Skeletal muscle tissue (tissue), 4 donors: ENCODE measurements around the gene ATF3. TPM values are rescaled to one million over a fixed set of nuclear protein-coding genes. Genes with fewer than 3 reads are reported as not detected.

ENCODE experiments used
- H3K27ac ChIP-seq: one replicate; pipeline ENCODE4 v1.7.0; 2013; ENCODE audit warnings: mild to moderate bottlenecking, low read depth, low read length, inconsistent platforms
- H3K27me3 ChIP-seq, 3 donors: one replicate each; pipeline ENCODE4 v1.7.0; 2013; ENCODE audit warnings: low read length in 3 of 3; ENCODE audit not compliant: control insufficient read depth in 3 of 3, insufficient read depth in 3 of 3
- H3K36me3 ChIP-seq, 3 donors: one replicate each; pipeline ENCODE4 v1.7.0; 2013; ENCODE audit warnings: low read length in 3 of 3; ENCODE audit not compliant: control insufficient read depth in 3 of 3, insufficient read depth in 3 of 3
- H3K4me1 ChIP-seq, 3 donors: one replicate each; pipeline ENCODE4 v1.7.0; 2013; ENCODE audit warnings: low read length in 3 of 3, mild to moderate bottlenecking in 3 of 3; ENCODE audit not compliant: control insufficient read depth in 3 of 3, insufficient read depth in 3 of 3
- H3K4me3 ChIP-seq, 3 donors: one replicate each; pipeline ENCODE4 v1.7.0; 2013; ENCODE audit warnings: low read length in 3 of 3
- H3K9ac ChIP-seq, 3 donors: one replicate each; pipeline ENCODE4 v1.7.0; 2013; ENCODE audit warnings: low read length in 3 of 3, mild to moderate bottlenecking in 3 of 3, moderate library complexity in 2 of 3, low read depth in 1 of 3
- H3K9me3 ChIP-seq, 3 donors: one replicate each; pipeline ENCODE4 v1.7.0; 2013; ENCODE audit warnings: low read length in 3 of 3; ENCODE audit not compliant: control insufficient read depth in 3 of 3
- total RNA-seq: library from RNA; depleted of rRNA; stranded (reverse); fragments of >200 nt; gene quantifications from one replicate; pipeline ENCODE4 v1.2.3, GENCODE V29; 2014
- donor health status: Osteomylitis.

The ATF3 gene
- total RNA-seq, 1 donor from 2014 or later, result 4.7 TPM

DNA sequence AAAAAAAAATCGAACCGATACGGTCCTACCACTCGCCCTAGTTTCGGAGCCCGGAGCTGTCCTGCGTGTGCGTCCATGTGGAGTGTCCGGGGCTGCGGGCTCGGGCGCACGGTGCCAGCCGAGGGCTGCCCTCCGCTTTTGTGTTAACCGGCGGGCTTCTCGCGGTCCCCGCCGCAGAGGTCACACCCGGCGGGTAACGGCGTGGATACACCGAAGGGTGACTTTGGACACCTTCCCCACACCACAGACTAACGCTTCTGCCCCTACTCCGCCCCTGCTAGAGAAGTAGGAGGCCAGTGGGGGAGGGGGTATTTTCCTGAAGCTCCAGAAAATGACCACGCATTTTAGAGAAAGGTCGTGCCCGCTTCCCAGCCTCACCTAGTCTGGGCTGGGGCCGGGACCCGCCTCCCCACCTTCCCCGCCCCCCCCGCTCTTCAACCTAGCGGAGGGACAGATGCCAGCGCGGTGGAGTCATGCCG lies 609 bp upstream of the ATF3 start:
- peaks cover 31 to 38% (median 33%) of the 10 kb centered on the region in 3 donors for H3K4me1 ChIP-seq

DNA sequence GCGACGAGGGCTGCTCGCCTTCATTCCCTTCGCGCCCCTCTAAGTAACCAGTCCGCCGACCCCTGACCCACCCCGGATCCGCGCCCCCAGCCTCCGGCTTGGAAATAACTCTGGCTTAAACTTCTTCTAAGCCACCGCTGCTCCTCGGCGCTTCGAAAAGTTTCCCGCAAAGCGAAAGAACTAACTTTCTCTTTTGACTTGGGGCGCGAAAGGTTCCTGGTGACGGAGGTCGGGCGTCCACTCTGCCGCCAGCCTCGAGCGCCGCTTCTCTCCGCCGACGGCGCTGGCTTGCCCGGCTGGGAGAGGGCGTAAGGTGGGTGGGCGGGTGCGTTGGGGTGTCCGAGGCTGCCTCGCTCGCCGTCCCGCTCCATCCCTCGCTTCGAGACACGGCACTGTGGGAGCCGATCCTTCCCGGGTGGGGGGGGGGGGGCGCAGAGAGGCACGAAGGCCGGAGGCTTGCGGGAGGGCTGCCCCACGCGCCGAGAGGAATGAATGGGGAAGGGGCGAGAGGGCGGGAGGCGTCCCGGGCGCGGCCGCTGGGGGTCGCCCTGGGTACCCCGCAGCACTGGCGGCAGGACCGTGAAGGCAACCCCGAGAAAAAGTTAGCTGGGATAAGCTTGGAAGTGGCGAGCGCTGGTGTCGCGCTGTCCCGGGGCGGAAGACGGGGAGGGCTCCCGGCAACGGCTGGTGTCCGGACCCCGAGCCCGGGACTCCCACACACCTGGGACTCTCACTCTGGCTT lies 569 bp downstream of the ATF3 start:
- H3K27ac ChIP-seq, result peak overlapping the region; percentile 91
- H3K4me1 ChIP-seq, result peaks cover 31 to 38% (median 33%) of the 10 kb centered on the region in 3 donors
- no peaks in the 10 kb centered on the region for H3K9me3 ChIP-seq
- H3K9ac ChIP-seq, result peak overlapping the region; percentile 86 to 88 (median 88)
- H3K4me3 ChIP-seq, result peak overlapping the region; percentile 68 to 89 (median 79)
- no peaks in the 10 kb centered on the region for H3K36me3 ChIP-seq
- H3K27me3 ChIP-seq, result peaks cover 22 to 34% (median 31%) of the 10 kb centered on the region in 3 donors

More for the DNA sequence above, 609 bp upstream of the ATF3 start:
- peak overlapping the region; percentile 91 for H3K27ac ChIP-seq
- H3K27me3 ChIP-seq, result peaks cover 25 to 39% (median 33%) of the 10 kb centered on the region in 3 donors
- no peaks in the 10 kb centered on the region for H3K9me3 ChIP-seq
- peak overlapping the region; percentile 68 to 84 (median 80) for H3K4me3 ChIP-seq
- H3K36me3 ChIP-seq, result no peaks in the 10 kb centered on the region
- H3K9ac ChIP-seq, result peak overlapping the region; percentile 83 to 91 (median 89)

DNA sequence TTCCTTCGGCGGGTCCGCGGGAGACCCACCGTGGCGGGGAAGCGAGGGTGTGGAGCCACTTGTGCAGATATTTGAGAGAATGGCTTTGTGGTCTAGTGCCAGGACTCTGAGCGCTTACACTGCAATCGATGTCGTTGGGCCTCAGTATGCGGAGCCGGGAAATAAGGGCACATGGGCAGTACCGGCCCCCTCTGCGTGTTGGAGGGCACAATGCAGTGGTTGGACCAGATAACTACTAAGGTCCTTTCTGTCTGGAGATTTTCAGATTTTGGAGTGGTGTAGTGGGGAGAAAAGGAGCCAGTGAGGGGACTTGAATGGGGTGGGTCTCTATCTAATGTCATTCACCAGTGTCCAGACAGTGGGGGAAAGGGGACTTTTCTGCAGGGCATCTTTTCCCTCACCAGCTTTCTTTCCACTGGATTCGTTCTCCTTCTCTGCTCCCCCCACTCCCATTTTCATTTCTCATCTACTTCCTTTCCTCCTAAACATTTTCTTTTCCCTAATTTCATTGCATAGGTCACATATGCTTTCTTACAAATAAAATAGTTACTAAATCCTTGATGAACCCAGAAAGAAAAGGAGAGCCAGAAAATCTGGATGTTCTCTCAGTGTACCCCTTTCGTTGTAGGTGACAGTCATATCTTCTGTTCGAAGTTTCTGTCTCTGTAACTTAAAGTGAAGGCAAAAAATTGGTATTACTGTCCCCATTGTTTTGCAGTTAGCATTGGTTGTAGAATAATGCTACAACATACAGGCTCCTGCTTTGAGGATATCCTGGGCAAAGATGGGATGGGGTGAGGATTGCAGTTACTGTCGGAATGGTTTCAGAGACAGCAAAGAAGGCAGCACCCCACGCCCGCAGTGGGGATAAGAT lies 1.4 kb downstream of the ATF3 start:
- Histone ChIP-seq H3K27ac (peak overlapping the region; percentile 91), H3K9ac (peak overlapping the region; percentile 75 to 88 (median 86)), H3K36me3 (peaks cover 0 to 2% (median 2%) of the 10 kb centered on the region in 3 donors), H3K9me3 (no peaks in the 10 kb centered on the region), H3K27me3 (peaks cover 20 to 26% (median 26%) of the 10 kb centered on the region in 3 donors), H3K4me1 (peaks cover 31 to 38% (median 33%) of the 10 kb centered on the region in 3 donors), H3K4me3 (peak overlapping the region; percentile 68 to 89 (median 79))

DNA sequence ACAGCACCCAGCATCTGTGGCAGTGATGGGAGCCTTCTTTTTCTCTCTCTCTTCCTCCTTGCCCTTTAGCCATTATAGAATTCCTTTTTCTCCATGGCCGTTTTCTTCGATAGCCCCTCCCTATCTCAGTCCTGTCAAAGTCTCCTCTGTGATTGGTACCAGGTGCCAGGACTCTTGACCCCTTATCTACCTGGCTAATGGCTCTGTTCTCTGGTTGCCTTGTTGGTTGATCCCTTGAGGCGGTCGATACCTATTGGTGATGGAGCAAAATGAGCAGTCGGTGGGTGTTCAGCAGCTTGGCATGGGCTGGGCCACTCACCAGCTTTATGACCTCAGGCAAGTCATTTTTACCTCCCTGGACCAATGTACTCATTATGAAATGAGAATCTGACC lies 2.0 kb downstream of the ATF3 start:
- peaks cover 19 to 23% (median 20%) of the 10 kb centered on the region in 3 donors for H3K27me3 ChIP-seq
- peak overlapping the region in 2 of 3 donors; percentile 2 to 89 for H3K4me3 ChIP-seq
- no peak overlapping the region for H3K9ac ChIP-seq
- no peak overlapping the region for H3K27ac ChIP-seq
- peaks cover 0 to 9% (median 8%) of the 10 kb centered on the region in 3 donors for H3K36me3 ChIP-seq
- H3K9me3 ChIP-seq, result no peaks in the 10 kb centered on the region
- peaks cover 30 to 38% (median 33%) of the 10 kb centered on the region in 3 donors for H3K4me1 ChIP-seq

DNA sequence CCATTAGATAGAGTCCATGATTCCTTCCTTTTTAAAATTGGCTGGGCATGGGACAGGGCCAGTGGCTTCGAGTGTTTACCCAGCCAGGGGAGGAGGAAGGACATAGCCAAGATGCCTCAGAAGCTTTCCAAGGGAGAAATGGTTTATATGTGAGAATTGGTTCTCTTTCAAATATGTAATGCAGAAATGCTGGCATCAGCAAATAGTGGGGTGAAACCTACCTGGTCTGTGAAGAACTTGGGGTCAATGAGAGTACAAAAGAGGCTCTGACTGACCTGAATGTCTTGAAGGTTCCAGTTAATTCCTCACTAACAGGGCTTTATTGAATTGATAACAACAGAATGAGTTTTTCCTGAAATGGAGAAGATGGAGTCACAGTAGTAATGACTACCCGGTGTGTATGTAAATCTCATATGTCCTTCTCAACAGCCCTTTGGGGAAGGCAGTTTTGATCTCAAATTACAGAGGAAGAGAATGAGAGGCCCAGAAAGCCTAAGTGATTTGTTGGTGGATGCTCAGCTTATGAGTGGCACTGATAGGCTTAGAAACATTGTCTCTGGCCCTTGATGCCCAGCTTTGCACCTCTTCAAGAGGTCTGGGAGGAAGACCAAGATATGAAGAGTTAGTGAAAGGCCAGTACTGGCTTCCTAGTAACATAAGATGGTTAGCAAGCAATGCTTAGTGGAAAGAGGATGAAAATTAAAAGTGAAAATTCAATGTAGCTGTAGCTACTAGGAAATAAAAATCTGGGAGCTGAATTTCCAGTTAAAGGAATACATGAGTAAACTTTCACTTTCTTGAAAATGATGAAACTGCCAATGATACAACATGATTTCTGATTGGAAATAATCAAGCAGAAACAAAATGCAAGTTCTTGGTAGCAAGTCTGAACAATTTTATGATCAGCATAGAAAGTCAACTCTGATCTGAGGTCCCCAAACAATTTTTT lies 2.7 kb downstream of the ATF3 start:
- peaks cover 23 to 33% (median 29%) of the 10 kb centered on the region in 3 donors for H3K4me1 ChIP-seq

DNA sequence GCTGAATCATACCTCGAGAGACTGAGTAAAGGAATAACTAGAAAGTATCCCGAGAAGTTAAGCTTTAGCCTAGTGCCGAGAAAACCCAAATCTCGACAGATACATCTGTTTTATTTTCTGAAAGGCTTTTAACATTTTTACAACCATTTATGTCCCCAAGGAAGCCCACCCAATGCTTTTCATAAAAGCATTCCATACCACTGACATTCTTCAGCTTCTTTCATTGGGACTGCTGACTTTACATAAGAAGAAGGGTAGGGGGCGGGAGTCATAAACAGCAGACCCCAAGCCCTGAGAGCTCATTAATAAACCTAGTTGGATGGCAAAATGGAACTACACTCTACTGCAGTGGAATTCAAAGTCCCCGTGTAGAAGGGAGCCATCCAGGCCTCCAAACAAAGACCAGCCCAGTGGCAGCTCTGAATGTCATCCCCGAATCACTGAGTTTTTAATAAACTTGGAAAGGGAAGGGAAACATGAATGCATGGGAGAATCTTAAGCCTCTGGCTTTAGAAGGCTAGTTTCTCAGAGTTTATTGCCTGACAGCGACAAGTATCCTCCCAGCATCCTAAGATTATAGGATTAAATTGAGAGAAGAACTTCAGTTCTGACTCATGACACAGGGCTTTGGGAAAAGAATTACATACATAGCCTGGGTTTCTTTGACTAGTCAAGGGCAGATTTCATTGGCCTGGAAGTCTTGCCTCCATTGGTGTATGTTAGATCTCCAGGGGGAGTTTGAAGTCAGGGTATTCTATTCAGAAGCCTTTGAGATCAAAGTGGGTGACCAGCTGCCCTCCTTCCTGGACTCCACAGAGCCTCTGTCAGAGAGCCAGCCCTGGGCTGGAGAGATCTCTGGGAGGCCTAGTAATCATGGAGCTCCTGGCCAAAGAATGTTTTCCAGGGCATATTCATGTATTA lies 3.7 kb downstream of the ATF3 start:
- H3K27ac ChIP-seq, result no peak overlapping the region
- H3K4me1 ChIP-seq, result peaks cover 13 to 27% (median 23%) of the 10 kb centered on the region in 3 donors
- no peak overlapping the region for H3K9ac ChIP-seq
- no peak overlapping the region for H3K4me3 ChIP-seq
- H3K9me3 ChIP-seq, result no peaks in the 10 kb centered on the region
- peaks cover 4 to 7% (median 5%) of the 10 kb centered on the region in 3 donors for H3K27me3 ChIP-seq
- peaks cover 9 to 23% (median 20%) of the 10 kb centered on the region in 3 donors for H3K36me3 ChIP-seq

More for the DNA sequence above, 2.7 kb downstream of the ATF3 start:
- Histone ChIP-seq H3K9me3 (no peaks in the 10 kb centered on the region), H3K4me3 (peak overlapping the region in 1 of 3 donors; percentile 20), H3K27ac (no peak overlapping the region), H3K9ac (no peak overlapping the region), H3K27me3 (peaks cover 13 to 16% (median 13%) of the 10 kb centered on the region in 3 donors), H3K36me3 (peaks cover 0 to 14% (median 13%) of the 10 kb centered on the region in 3 donors)

DNA sequence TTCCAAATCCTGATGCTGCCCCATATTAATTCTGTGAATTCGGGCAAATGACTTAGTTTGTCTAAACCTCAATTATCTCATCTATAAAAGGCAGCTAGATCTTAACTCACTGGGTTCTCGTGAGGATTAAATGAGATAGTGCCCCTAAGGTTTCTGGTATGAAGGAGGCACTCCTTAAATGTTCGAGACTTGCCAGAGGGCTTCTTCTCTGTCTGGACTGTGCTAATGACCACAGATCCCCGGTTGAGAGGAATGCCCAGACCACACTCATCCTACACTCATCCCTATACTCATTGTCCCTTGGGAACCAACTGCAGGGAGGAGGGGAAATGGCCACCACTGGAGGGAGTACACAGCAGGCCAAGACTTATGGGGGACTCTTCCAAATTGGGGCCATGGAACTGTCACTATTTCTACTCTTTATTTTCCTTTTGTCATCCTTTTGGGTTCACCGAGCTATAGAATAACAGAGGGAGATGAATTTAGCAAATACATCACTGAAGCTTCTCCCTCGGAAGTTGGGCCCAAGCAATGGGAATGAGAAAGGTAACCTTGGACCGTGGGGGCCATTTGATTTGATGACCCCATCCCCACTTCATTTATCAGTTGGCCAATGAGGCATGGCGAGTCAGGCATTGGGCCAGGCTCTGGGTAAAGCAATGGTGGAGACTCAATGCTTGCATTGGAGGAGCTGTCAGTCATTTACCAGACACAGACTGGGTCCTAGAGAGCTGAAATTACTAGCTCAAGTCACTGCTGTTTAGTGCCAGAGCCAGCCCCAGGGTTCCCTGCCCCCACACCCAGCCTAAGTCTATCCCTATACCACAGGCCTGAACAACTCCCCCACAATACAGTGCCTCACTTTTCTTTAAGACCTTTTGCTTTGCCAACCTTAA lies 5.1 kb downstream of the ATF3 start:
- Histone ChIP-seq H3K27ac (no peak overlapping the region), H3K4me3 (no peak overlapping the region), H3K27me3 (no peaks in the 10 kb centered on the region), H3K36me3 (peaks cover 21 to 35% (median 30%) of the 10 kb centered on the region in 3 donors), H3K4me1 (peaks cover 8 to 20% (median 17%) of the 10 kb centered on the region in 3 donors), H3K9ac (no peak overlapping the region), H3K9me3 (no peaks in the 10 kb centered on the region)
